Stimulated activated naive CD8-positive, alpha-beta T cell treated with anti-CD3 and anti-CD28 coated beads, Interleukin-15, Interleukin-2, amounts not matched to agents 100 ng/mL and 50 ng/mL, for 24 hours (primary cell): ENCODE measurements around the gene HIVEP3.

Source experiments
- H3K27ac Mint-ChIP-seq: one replicate; pipeline ENCODE4 v1.8.0; 2021; ENCODE audit warnings: mild to moderate bottlenecking, mixed read lengths
- H3K27me3 Mint-ChIP-seq: one replicate; pipeline ENCODE4 v1.8.0; 2021; ENCODE audit warnings: mixed read lengths
- H3K36me3 Mint-ChIP-seq: one replicate; pipeline ENCODE4 v1.8.0; 2021; ENCODE audit warnings: low read depth, mixed read lengths
- H3K4me1 Mint-ChIP-seq: one replicate; pipeline ENCODE4 v1.8.0; 2021; ENCODE audit warnings: low read depth, mixed read lengths
- H3K4me3 Mint-ChIP-seq: one replicate; pipeline ENCODE4 v1.8.0; 2021; ENCODE audit warnings: mild to moderate bottlenecking, mixed read lengths
- H3K9me3 Mint-ChIP-seq: one replicate; pipeline ENCODE4 v1.8.0; 2021; ENCODE audit warnings: mixed read lengths

The HIVEP3 gene

GRCh38 chr1:41664861-41665640, 253.7 kb downstream of the HIVEP3 start:
- Mint-ChIP-seq H3K36me3 (peaks cover 11% of the 10 kb centered on the region), H3K9me3 (no peaks in the 10 kb centered on the region), H3K4me3 (no peak overlapping the region), H3K27ac (peak overlapping the region; percentile 45), H3K4me1 (peaks cover 82% of the 10 kb centered on the region), H3K27me3 (no peaks in the 10 kb centered on the region)

GRCh38 chr1:41663671-41664400, 254.9 kb downstream of the HIVEP3 start:
- H3K36me3 Mint-ChIP-seq: peaks cover 23% of the 10 kb centered on the region
- H3K4me3 Mint-ChIP-seq: peak overlapping the region; percentile 47
- no peaks in the 10 kb centered on the region for H3K9me3 Mint-ChIP-seq
- H3K27ac Mint-ChIP-seq: peak overlapping the region; percentile 84
- peaks cover 82% of the 10 kb centered on the region for H3K4me1 Mint-ChIP-seq
- H3K27me3 Mint-ChIP-seq: no peaks in the 10 kb centered on the region

GRCh38 chr1:41662765-41663437, 255.8 kb downstream of the HIVEP3 start:
- Mint-ChIP-seq H3K9me3 (no peaks in the 10 kb centered on the region), H3K27ac (peak overlapping the region; percentile 88), H3K36me3 (peaks cover 32% of the 10 kb centered on the region), H3K4me3 (peak overlapping the region; percentile 78), H3K4me1 (peaks cover 82% of the 10 kb centered on the region), H3K27me3 (no peaks in the 10 kb centered on the region)

GRCh38 chr1:41662061-41662764, 256.5 kb downstream of the HIVEP3 start:
- H3K27me3 Mint-ChIP-seq: no peaks in the 10 kb centered on the region
- H3K27ac Mint-ChIP-seq: no peak overlapping the region

GRCh38 chr1:41661428-41662060, 257.2 kb downstream of the HIVEP3 start:
- H3K4me1 Mint-ChIP-seq: peaks cover 82% of the 10 kb centered on the region

More at GRCh38 chr1:41662061-41662764, 256.5 kb downstream of the HIVEP3 start:
- peaks cover 82% of the 10 kb centered on the region for H3K4me1 Mint-ChIP-seq
- peak overlapping the region; percentile 78 for H3K4me3 Mint-ChIP-seq
- H3K9me3 Mint-ChIP-seq: no peaks in the 10 kb centered on the region
- peaks cover 39% of the 10 kb centered on the region for H3K36me3 Mint-ChIP-seq

GRCh38 chr1:41660570-41661427, 257.9 kb downstream of the HIVEP3 start:
- Mint-ChIP-seq H3K36me3 (peaks cover 52% of the 10 kb centered on the region), H3K27ac (peak overlapping the region; percentile 82), H3K27me3 (no peaks in the 10 kb centered on the region), H3K4me1 (peaks cover 82% of the 10 kb centered on the region), H3K9me3 (no peaks in the 10 kb centered on the region), H3K4me3 (peak overlapping the region; percentile 84)

More at GRCh38 chr1:41661428-41662060, 257.2 kb downstream of the HIVEP3 start:
- H3K9me3 Mint-ChIP-seq: no peaks in the 10 kb centered on the region
- H3K27ac Mint-ChIP-seq: peak overlapping the region; percentile 82
- H3K27me3 Mint-ChIP-seq: no peaks in the 10 kb centered on the region
- peak overlapping the region; percentile 84 for H3K4me3 Mint-ChIP-seq
- peaks cover 46% of the 10 kb centered on the region for H3K36me3 Mint-ChIP-seq

- Mint-ChIP-seq H3K9me3 (no peaks in the 10 kb centered on the region), H3K4me3 (peak overlapping the region; percentile 84), H3K36me3 (peaks cover 58% of the 10 kb centered on the region), H3K27me3 (no peaks in the 10 kb centered on the region), H3K27ac (peak overlapping the region; percentile 82), H3K4me1 (peaks cover 80% of the 10 kb centered on the region)
Measured at GRCh38 chr1:41659903-41660302, 258.8 kb downstream of the HIVEP3 start.

GRCh38 chr1:41659159-41659495, 259.6 kb downstream of the HIVEP3 start:
- H3K36me3 Mint-ChIP-seq: peaks cover 63% of the 10 kb centered on the region
- H3K4me1 Mint-ChIP-seq: peaks cover 79% of the 10 kb centered on the region
- peak overlapping the region; percentile 82 for H3K27ac Mint-ChIP-seq
- H3K9me3 Mint-ChIP-seq: no peaks in the 10 kb centered on the region
- H3K4me3 Mint-ChIP-seq: peak overlapping the region; percentile 84
- no peaks in the 10 kb centered on the region for H3K27me3 Mint-ChIP-seq

- no peaks in the 10 kb centered on the region for H3K9me3 Mint-ChIP-seq
- H3K36me3 Mint-ChIP-seq: peaks cover 68% of the 10 kb centered on the region
- no peaks in the 10 kb centered on the region for H3K27me3 Mint-ChIP-seq
- peak overlapping the region; percentile 84 for H3K4me3 Mint-ChIP-seq
- H3K27ac Mint-ChIP-seq: peak overlapping the region; percentile 82
- H3K4me1 Mint-ChIP-seq: peaks cover 79% of the 10 kb centered on the region
Measured at GRCh38 chr1:41658431-41659158, 260.1 kb downstream of the HIVEP3 start.

GRCh38 chr1:41657679-41658295, 260.9 kb downstream of the HIVEP3 start:
- H3K4me3 Mint-ChIP-seq: peak overlapping the region; percentile 84
- peaks cover 79% of the 10 kb centered on the region for H3K4me1 Mint-ChIP-seq
- H3K9me3 Mint-ChIP-seq: no peaks in the 10 kb centered on the region
- H3K36me3 Mint-ChIP-seq: peaks cover 76% of the 10 kb centered on the region
- H3K27ac Mint-ChIP-seq: peak overlapping the region; percentile 82
- no peaks in the 10 kb centered on the region for H3K27me3 Mint-ChIP-seq

- Mint-ChIP-seq H3K27ac (peak overlapping the region; percentile 65), H3K27me3 (no peaks in the 10 kb centered on the region), H3K9me3 (no peaks in the 10 kb centered on the region), H3K36me3 (peaks cover 84% of the 10 kb centered on the region), H3K4me3 (peak overlapping the region; percentile 84), H3K4me1 (peaks cover 86% of the 10 kb centered on the region)
Measured at GRCh38 chr1:41656825-41657500, 261.8 kb downstream of the HIVEP3 start.

- peak overlapping the region; percentile 70 for H3K27ac Mint-ChIP-seq
- no peaks in the 10 kb centered on the region for H3K27me3 Mint-ChIP-seq
- peaks cover 84% of the 10 kb centered on the region for H3K36me3 Mint-ChIP-seq
- peak overlapping the region; percentile 84 for H3K4me3 Mint-ChIP-seq
- no peaks in the 10 kb centered on the region for H3K9me3 Mint-ChIP-seq
- peaks cover 87% of the 10 kb centered on the region for H3K4me1 Mint-ChIP-seq
Measured at GRCh38 chr1:41656068-41656467, 262.7 kb downstream of the HIVEP3 start.
